GM21825 (cell line): ENCODE measurements around the gene OR8K1.

Experiments used
- ATAC-seq: cut with Tn5 transposase; IDR thresholded peaks from one replicate; pipeline ENCODE4 v1.9.1; 2021; ENCODE audit warnings: mild to moderate bottlenecking, moderate library complexity; ENCODE audit not compliant: unreplicated experiment

Gene OR8K1

GRCh38 chr11:56345739-56346138 lies at the start of gene OR8K1:
OR8K1 (plus strand) TSS chr11:56346039; CDS start chr11:56346039, 0 bp downstream.
- no peak for ATAC-seq

- no peak for ATAC-seq
Observed at GRCh38 chr11:56296898-56297297, 48.9 kb upstream of the OR8K1 start.

DNA sequence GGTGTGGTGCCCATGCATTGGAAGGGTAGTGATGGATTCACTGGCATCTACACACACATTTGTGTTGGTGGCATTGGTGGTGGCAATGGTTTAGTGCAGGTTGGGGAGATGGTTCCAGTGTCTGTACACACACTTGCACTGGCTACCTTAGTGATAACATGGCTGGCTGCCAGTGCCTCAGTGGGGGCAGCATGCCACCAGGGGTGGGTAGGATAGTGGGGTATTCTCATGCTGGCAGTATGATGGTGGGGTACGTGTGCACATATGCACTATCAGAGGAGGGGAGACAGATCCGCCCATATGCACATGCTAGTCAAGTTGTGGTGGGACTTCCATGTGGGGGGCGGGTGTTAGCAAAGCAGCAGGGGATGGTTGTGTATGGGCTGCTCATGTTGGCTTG lies 38.0 kb upstream of the OR8K1 start:
- no peak for ATAC-seq

GRCh38 chr11:56314844-56315243 lies 31.0 kb upstream of the OR8K1 start, which contains the start of gene OR8K3:
OR8K3 (plus strand) TSS chr11:56315144; CDS start chr11:56318307, 3,163 bp downstream.
- no peak for ATAC-seq

- ATAC-seq = no peak
Observed at GRCh38 chr11:56331861-56332491, 13.9 kb upstream of the OR8K1 start.

DNA sequence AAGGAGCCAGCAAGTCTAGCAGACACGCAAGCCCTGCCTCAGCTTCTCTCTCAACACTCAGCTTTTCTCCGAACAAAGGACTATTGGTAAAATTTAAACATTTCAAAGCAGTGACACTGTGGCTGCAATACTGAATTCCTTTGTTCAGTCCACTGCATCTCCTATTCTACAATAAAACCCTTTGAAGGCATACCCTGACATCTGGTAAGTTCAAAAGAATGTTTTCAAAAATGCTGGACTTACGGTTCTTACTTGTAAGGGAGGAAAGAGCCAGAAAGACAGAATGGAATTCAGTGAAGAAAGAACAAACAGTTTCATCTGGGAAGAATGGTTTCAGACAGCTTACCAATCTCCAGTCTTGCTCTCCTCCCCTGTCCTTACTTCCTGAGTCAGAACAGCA lies 12.7 kb upstream of the OR8K1 start:
- no peak for ATAC-seq

- ATAC-seq = no peak
Observed at GRCh38 chr11:56340289-56340688, 5.5 kb upstream of the OR8K1 start.

GRCh38 chr11:56353991-56354390 lies 8.2 kb downstream of the OR8K1 start, which contains the start of gene OR8J1:
OR8J1 (plus strand) TSS chr11:56354291; CDS start chr11:56360247, 5,956 bp downstream.
- ATAC-seq = no peak

DNA sequence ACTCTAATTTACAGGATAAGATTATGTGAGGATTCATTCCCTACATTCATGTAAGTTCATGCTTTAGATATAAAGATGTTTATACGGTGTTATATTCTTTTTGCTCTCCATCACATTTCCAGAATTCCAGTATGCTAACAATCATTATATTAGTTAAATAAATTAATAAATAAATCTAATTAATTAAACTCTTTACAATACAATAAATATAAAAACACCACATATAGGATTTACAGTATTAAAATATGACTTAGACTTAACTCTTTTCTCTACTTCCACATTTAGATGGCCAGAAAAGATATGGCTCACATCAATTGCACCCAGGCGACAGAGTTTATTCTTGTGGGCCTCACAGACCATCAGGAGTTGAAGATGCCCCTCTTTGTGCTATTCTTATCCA lies 29.5 kb downstream of the OR8K1 start, which contains the start of gene OR8U1:
Gene OR8U1 (plus strand): TSS at position 301 of the 400 bp plus-strand sequence. CDS start 0 bp downstream, at position 301.
- no peak for ATAC-seq

GRCh38 chr11:56380120-56380519 lies 34.3 kb downstream of the OR8K1 start:
- ATAC-seq = no peak

DNA sequence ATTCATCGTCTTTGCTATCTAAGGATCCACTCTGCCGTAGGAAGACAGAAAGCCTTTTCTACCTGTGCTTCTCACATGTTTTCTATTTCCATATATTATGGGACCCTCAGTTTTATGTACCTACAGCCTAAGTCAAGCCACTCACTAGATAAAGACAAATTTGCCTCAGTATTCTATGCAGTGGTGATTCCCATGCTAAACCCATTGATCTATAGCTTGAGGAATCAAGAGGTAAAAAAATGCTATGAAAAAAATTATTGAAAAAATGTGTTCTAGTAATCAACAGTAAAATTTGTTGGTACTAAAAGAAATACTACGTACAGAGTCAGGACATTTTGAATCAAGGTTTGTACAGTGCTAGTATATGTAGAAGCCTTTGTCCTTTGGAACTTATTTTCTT lies 48.5 kb downstream of the OR8K1 start:
- no peak for ATAC-seq

GRCh38 chr11:56396047-56396446 lies 50.2 kb downstream of the OR8K1 start:
- no peak for ATAC-seq
